HG03045 (cell line): Measurements from ENCODE around the gene PLEKHD1.

Source experiments
- ATAC-seq: cut with Tn5 transposase; IDR thresholded peaks from one replicate; pipeline ENCODE4 v1.9.1; 2021; ENCODE audit warnings: mild to moderate bottlenecking, moderate library complexity; ENCODE audit not compliant: unreplicated experiment

Gene PLEKHD1

DNA sequence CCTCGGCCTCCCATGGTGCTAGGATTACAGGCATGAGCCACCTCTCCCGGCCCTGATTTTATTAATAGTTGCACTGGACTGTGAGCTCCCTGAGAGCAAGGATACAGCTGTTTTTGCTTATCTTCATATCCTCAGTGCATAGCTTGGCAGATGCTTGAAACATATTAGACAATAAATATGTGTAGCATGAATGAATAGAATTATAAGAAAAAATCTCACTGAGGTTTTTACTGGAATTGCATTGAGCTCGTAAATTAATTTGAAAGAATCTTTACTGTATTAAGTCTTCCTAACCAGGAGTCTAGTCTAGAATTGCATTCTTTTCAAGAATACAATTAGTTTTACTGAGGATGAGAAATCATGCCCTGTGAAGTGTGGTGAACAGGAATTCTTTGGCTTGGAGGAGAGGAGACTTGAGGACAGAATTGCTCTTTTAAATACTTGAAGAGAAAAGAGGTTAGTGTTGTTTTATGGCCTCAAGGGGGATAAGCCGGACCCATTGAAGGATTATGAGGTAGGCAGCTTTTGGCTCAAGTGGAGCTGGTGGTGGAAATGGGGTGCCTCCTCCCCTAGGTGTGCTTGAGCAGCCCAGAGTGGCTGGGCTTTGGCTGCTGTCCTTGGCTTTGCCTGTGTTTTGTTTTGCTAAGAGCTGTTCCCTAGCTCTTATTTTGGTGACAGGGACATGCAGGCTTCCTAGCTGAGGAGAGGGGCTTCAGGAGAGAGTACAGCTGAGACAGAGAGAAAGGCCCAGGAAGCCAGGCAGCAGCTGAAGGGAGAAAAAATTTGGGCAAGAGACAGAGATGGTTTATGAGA is 34.0 kb downstream of the PLEKHD1 start:
- no peak for ATAC-seq

DNA sequence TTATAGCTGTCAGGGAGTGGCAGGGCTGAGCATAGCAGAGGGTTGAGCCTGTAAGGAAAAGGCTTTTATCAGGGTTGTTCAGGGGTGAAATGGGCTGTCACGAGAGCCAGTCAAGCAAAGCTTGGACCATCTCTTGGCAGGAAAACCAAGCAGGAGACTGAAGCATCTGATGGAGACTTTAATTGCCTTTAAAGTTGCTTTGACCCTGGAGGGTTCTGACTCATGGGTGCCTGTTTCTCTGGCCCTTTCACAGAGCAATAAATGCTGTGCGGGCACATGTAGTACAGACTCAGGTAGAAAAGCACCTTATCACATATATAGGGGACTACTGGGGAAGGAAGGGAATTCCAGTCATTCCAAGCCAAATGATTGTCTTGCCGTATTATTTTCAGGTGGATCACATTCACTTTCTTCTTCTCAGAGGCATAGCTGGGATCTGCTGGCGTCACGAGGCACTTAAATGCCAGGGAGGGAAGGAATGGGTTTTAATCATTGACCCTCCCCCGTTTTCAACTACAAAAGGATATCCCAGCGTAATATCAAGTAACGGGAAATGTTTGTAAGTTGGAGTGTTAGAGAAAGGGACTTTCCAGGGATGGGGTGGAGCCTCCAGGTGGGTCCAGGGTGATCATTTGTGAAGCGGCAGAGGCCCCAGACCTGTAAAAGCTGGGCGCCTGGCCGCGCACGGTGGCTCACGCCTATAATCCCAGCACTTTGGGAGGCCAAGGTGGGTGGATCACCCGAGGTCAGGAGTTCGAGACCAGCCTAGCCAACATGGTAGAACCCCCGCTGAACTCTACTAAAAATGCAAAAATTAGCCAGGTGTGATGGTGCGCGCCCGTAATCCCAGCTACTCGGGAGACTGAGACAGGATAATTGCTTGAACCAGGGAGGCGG is 34.9 kb downstream of the PLEKHD1 start:
- no peak for ATAC-seq

- no peak for ATAC-seq
Observed at GRCh38 chr14:69522026-69522425, 37.5 kb downstream of the PLEKHD1 start.

- no peak for ATAC-seq
Observed at GRCh38 chr14:69525896-69526295, 41.4 kb downstream of the PLEKHD1 start.

DNA sequence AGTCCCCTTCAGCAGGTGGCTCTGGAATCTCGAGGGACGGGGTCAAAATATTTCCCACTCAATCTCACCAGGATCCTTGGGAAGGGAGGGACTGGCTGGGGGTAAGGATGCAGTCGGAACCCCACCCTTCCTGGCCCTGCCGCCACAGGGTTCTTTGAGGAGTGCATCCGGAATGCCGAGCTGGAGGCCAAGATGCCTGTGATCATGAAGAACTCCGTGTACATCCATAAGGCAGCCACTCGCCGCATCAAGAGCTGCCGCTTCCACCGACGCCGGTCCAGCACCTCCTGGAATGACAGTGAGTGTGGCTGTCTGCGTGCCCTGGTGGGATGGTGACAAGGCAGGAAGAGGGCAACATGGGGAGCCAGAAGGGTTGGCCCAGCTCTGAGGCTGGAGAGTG is 43.1 kb downstream of the PLEKHD1 start:
- no peak for ATAC-seq

DNA sequence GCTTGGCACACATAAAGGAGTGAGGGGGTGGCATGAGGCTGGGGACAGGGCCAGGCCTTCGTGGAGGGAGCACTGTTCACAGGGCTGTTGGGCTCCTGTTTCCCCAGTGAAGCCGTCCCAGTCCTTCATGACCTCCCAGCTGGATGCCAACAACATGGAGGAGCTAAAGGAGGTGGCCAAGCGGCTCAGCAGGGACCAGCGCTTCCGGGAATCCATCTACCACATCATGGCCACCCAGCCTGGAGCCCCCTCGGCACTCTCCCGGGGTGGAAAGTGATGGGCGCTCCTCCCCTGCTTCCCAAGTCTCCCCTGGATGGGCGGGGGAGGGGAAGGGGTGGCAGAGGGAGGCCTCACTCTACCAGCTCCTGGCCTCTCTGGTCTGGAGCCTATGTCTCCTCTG is 43.6 kb downstream of the PLEKHD1 start:
- no peak for ATAC-seq

- ATAC-seq = no peak
Observed at GRCh38 chr14:69528930-69529329, 44.4 kb downstream of the PLEKHD1 start.

GRCh38 chr14:69529563-69529962 is 45.0 kb downstream of the PLEKHD1 start:
- ATAC-seq = no peak

GRCh38 chr14:69530095-69530494 is 45.6 kb downstream of the PLEKHD1 start:
- ATAC-seq = no peak

GRCh38 chr14:69531135-69531534 is 46.6 kb downstream of the PLEKHD1 start:
- ATAC-seq = no peak

- no peak for ATAC-seq
Observed at GRCh38 chr14:69532561-69533340, 48.2 kb downstream of the PLEKHD1 start.

GRCh38 chr14:69535230-69535848 is 50.8 kb downstream of the PLEKHD1 start:
- ATAC-seq = no peak

DNA sequence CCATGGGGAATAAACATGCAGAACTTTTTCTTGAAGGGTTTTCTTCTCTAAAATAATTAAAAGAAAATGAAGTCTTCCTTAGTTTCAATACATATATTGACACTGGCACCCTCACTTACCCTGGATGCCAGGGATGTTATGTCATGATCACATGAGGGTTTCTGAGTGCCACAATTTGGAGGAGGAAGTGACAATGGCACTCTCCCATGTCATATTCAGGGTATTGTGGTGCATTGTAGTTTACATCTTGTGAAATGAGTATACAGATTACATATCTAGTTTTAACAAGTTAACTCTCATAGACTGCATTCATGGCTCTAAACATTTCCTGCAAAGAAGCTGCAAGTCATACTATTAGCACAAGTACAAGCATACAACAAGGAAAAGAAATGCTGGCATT is 52.4 kb downstream of the PLEKHD1 start:
- no peak for ATAC-seq

DNA sequence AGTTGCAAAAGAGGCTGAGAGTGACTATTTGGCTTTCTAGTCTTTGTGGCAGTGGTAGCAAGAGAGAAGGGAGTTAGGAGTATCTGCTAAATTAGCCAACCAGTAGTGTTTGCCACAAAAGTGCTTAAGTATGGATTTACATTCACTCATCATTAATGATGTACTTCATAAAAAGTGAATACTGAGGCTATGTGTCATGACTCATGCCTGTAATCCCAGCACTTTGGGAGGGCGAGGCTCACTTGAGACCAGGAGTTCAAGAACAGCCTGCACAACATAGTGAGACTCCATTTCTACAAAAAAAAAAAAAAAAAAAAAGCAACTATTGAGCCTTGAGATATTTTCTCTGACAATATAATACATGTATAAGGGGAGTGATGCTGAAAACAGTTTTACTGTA is 53.4 kb downstream of the PLEKHD1 start:
- no peak for ATAC-seq

- ATAC-seq = no peak
Observed at GRCh38 chr14:69538766-69539165, 54.2 kb downstream of the PLEKHD1 start.

DNA sequence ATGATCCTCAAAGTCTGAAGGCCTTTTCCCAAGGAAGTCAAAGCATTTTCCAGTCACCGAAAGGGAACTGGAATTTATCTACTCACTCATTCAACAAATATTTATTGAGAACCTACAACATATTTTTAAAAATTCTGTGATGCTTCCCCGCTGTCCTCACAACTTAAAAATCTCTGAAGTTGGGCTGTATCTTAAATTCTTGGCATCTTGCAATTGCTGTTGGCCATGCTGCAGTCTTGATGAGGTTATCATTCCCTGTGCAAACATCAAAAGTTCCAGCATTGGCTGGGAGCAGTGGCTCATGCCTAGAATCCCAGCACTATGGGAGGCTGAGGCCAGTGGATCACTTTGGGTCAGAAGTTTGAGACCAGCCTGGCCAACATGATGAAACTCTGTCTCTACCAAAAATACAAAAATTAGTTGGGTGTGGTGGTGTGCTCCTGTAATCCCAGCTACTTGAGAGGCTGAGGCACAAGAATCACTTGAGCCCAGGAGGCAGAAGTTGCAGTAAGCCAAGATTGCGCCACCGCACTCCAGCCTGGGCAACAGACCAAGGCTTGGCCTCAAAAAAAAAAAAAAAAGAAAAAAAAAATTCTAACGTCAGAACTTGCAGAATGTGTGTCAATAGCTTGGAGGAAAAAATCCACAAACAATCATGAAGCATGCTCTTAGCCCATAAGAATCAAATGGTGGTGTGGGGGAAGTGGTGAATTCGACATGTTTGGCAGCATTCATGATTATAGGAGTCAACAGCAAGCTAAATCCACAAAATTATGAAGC is 55.3 kb downstream of the PLEKHD1 start:
- no peak for ATAC-seq

DNA sequence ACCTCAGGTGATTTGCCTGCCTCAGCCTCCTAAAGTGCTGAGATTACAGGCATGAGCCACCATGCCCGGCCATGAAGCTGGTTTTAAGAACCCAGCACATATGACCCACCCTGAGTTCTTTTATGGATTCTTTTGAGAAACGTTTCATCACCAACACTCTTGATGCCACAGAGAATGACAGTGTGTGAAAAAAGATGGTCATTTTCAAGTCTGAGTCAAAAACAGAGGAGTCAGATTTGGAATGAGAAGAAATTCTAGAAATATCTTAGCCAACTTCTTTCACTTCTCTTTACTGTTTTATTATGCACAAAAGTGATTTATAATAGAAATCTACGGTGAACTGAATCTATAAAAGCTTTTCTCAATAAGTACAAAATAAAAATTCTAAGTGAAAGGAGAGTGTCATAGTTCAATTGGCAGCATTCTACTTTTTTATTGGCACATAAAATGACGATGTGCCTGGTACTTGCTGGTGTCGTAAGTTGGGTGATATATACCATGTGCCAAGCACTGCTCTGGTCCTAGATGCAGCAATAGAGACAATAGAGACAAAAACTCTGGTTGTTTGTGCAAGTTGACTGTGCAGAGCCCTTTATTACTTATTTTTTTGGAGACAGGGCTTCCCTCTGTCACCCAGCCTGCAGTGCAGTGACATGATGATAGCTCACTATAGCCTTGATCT is 56.3 kb downstream of the PLEKHD1 start:
- no peak for ATAC-seq

DNA sequence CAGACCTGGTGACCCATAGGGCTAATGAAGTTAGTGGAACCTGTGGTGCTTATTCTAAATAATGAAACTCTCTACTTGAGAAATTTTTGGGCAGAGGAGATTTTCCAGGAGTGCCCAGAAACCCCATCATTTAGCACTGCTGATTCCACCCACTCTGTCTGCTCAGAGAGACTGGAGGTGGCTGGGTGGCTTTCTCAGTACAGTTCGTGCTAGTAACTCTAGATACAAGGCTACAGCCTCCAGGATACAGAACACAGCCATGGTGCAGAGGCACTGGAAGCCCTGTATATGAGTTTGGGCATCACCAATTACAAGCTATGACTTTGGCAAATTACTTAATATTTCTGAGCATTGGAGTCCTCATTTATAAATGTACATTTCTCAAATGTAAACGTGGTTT is 57.8 kb downstream of the PLEKHD1 start:
- ATAC-seq = no peak

DNA sequence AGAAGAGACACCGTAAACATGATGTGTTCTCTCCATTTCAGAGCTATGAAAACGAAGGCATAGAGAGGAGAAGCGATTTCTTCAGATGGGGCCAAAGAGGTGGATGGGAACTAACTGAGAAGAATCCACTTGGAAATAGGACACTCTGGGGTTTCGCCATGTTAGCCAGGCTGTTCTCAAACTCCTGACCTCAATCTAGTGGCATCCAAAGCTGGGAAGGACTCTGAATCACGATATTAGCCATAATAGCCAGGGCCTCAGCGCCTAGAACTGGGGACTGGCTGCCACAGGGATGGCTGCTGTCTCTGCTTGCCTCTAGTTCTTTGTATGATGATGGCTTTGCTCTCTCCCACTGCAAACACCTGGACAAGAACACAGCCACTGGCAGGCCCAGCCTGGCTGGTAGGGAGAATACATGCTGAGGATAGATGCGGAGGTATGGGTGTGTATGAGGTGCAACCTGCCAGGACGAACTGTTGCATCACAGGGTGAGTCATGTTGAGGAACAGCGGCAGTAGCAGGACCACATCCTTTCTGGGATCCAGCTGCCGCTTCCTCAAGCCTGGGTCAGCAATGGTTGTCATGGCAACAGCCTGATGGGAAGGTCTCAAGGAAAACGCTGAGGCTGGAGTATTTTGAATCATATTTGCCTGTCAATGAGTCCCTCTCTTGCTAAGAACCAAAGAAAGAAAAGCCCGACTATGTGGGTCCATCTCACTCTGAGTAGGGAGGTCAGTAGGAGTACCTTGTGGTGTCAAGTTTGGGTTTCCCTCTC is 59.0 kb downstream of the PLEKHD1 start:
- no peak for ATAC-seq
